ENCODE results near the gene NTM. TPM values are rescaled to one million over a fixed set of nuclear protein-coding genes. Genes with fewer than 3 reads are reported as not detected.
A peak's percentile ranks its signal among the peaks of the same experiment; 100 is the strongest.

The NTM gene
- total RNA-seq, 2 donors from 2014 or later = not detected

- H3K27ac Mint-ChIP-seq = no peak overlapping the region
- no peak overlapping the region for H3K4me3 Mint-ChIP-seq
- H3K4me1 Mint-ChIP-seq (ENCODE audit: low read depth) = no peaks in the 10 kb centered on the region
- H3K36me3 Mint-ChIP-seq (ENCODE audit: insufficient read depth in 2 of 2) = no peaks in the 10 kb centered on the region
- ATAC-seq (replicated peaks in 1 of 2) = no peak
- no peaks in the 10 kb centered on the region for H3K27me3 Mint-ChIP-seq (ENCODE audit: low read depth)
- no peak for DNase-seq
- no peaks in the 10 kb centered on the region for H3K9me3 Mint-ChIP-seq
These were observed 708.1 kb downstream of the NTM start for GRCh38 chr11:132078264-132079076.

GRCh38 chr11:132080127-132080526 lies 709.7 kb downstream of the NTM start:
- ATAC-seq (replicated peaks in 1 of 2) (no peak), DNase-seq (no peak)
- H3K27me3 Mint-ChIP-seq (ENCODE audit: low read depth) = no peaks in the 10 kb centered on the region
- H3K36me3 Mint-ChIP-seq (ENCODE audit: insufficient read depth in 2 of 2) = no peaks in the 10 kb centered on the region
- H3K9me3 Mint-ChIP-seq = no peaks in the 10 kb centered on the region
- no peak overlapping the region for H3K27ac Mint-ChIP-seq
- no peak overlapping the region for H3K4me3 Mint-ChIP-seq
- H3K4me1 Mint-ChIP-seq (ENCODE audit: low read depth) = no peaks in the 10 kb centered on the region

- ATAC-seq (replicated peaks in 1 of 2) (no peak), DNase-seq (no peak)
- no peaks in the 10 kb centered on the region for H3K27me3 Mint-ChIP-seq (ENCODE audit: low read depth)
- no peaks in the 10 kb centered on the region for H3K4me1 Mint-ChIP-seq (ENCODE audit: low read depth)
- no peak overlapping the region for H3K27ac Mint-ChIP-seq
- no peaks in the 10 kb centered on the region for H3K9me3 Mint-ChIP-seq
- no peak overlapping the region for H3K4me3 Mint-ChIP-seq
- H3K36me3 Mint-ChIP-seq (ENCODE audit: insufficient read depth in 2 of 2) = no peaks in the 10 kb centered on the region
These were observed 712.2 kb downstream of the NTM start for GRCh38 chr11:132082566-132082965.

GRCh38 chr11:132084433-132084832 lies 714.0 kb downstream of the NTM start:
- no peaks in the 10 kb centered on the region for H3K9me3 Mint-ChIP-seq
- H3K4me1 Mint-ChIP-seq (ENCODE audit: low read depth) = no peaks in the 10 kb centered on the region
- DNase-seq (no peak), ATAC-seq (replicated peaks in 1 of 2) (no peak)
- no peaks in the 10 kb centered on the region for H3K36me3 Mint-ChIP-seq (ENCODE audit: insufficient read depth in 2 of 2)
- no peak overlapping the region for H3K27ac Mint-ChIP-seq
- no peaks in the 10 kb centered on the region for H3K27me3 Mint-ChIP-seq (ENCODE audit: low read depth)
- H3K4me3 Mint-ChIP-seq = no peak overlapping the region

- Mint-ChIP-seq H3K27me3 (ENCODE audit: low read depth) (no peaks in the 10 kb centered on the region), H3K4me1 (ENCODE audit: low read depth) (no peaks in the 10 kb centered on the region), H3K27ac (no peak overlapping the region), H3K9me3 (peaks cover 0 to 2% of the 10 kb centered on the region in 2 donors), H3K36me3 (ENCODE audit: insufficient read depth in 2 of 2) (no peaks in the 10 kb centered on the region), H3K4me3 (no peak overlapping the region)
- ATAC-seq (replicated peaks in 1 of 2) = no peak
- DNase-seq = no peak
These were observed 716.7 kb downstream of the NTM start for GRCh38 chr11:132087148-132087547.

- Mint-ChIP-seq H3K27me3 (ENCODE audit: low read depth) (no peaks in the 10 kb centered on the region), H3K9me3 (peaks cover 0 to 2% of the 10 kb centered on the region in 2 donors), H3K4me3 (no peak overlapping the region), H3K36me3 (ENCODE audit: insufficient read depth in 2 of 2) (no peaks in the 10 kb centered on the region), H3K27ac (no peak overlapping the region), H3K4me1 (ENCODE audit: low read depth) (no peaks in the 10 kb centered on the region)
- ATAC-seq (replicated peaks in 1 of 2) = no peak
- no peak for DNase-seq
These were observed 718.1 kb downstream of the NTM start for GRCh38 chr11:132088551-132088950.

- H3K36me3 Mint-ChIP-seq (ENCODE audit: insufficient read depth in 2 of 2) = no peaks in the 10 kb centered on the region
- no peaks in the 10 kb centered on the region for H3K27me3 Mint-ChIP-seq (ENCODE audit: low read depth)
- no peak overlapping the region for H3K27ac Mint-ChIP-seq
- peak in 1 of 2 donors; percentile 41 for ATAC-seq (replicated peaks in 1 of 2)
- peak in 1 of 2 donors; percentile 6 for DNase-seq
- H3K4me3 Mint-ChIP-seq = no peak overlapping the region
- peaks cover 0 to 4% of the 10 kb centered on the region in 2 donors for H3K9me3 Mint-ChIP-seq
- H3K4me1 Mint-ChIP-seq (ENCODE audit: low read depth) = no peaks in the 10 kb centered on the region
These were observed 723.3 kb downstream of the NTM start for GRCh38 chr11:132093536-132094259.

- Mint-ChIP-seq H3K27ac (no peak overlapping the region), H3K36me3 (ENCODE audit: insufficient read depth in 2 of 2) (no peaks in the 10 kb centered on the region), H3K4me1 (ENCODE audit: low read depth) (no peaks in the 10 kb centered on the region), H3K27me3 (ENCODE audit: low read depth) (no peaks in the 10 kb centered on the region), H3K9me3 (peaks cover 0 to 4% of the 10 kb centered on the region in 2 donors), H3K4me3 (no peak overlapping the region)
- no peak for DNase-seq
- no peak for ATAC-seq (replicated peaks in 1 of 2)
These were observed 724.2 kb downstream of the NTM start for GRCh38 chr11:132094598-132094997.

GRCh38 chr11:132095230-132096131 lies 725.1 kb downstream of the NTM start:
- Mint-ChIP-seq H3K4me1 (ENCODE audit: low read depth) (no peaks in the 10 kb centered on the region), H3K27ac (no peak overlapping the region), H3K27me3 (ENCODE audit: low read depth) (no peaks in the 10 kb centered on the region), H3K4me3 (no peak overlapping the region), H3K36me3 (ENCODE audit: insufficient read depth in 2 of 2) (no peaks in the 10 kb centered on the region), H3K9me3 (peaks cover 0 to 4% of the 10 kb centered on the region in 2 donors)
- DNase-seq (no peak), ATAC-seq (replicated peaks in 1 of 2) (no peak)

GRCh38 chr11:132096132-132096825 lies 725.9 kb downstream of the NTM start:
- no peaks in the 10 kb centered on the region for H3K36me3 Mint-ChIP-seq (ENCODE audit: insufficient read depth in 2 of 2)

GRCh38 chr11:132099692-132100091 lies 729.3 kb downstream of the NTM start:
- no peak for ATAC-seq (replicated peaks in 1 of 2)
- Mint-ChIP-seq H3K27me3 (ENCODE audit: low read depth) (no peaks in the 10 kb centered on the region), H3K9me3 (peaks cover 0 to 1% of the 10 kb centered on the region in 2 donors), H3K4me3 (no peak overlapping the region), H3K4me1 (ENCODE audit: low read depth) (no peaks in the 10 kb centered on the region), H3K36me3 (ENCODE audit: insufficient read depth in 2 of 2) (no peaks in the 10 kb centered on the region), H3K27ac (no peak overlapping the region)
- DNase-seq = no peak

More at GRCh38 chr11:132096132-132096825, 725.9 kb downstream of the NTM start:
- no peaks in the 10 kb centered on the region for H3K27me3 Mint-ChIP-seq (ENCODE audit: low read depth)
- ATAC-seq (replicated peaks in 1 of 2) (no peak), DNase-seq (no peak)
- no peak overlapping the region for H3K27ac Mint-ChIP-seq
- peaks cover 0 to 4% of the 10 kb centered on the region in 2 donors for H3K9me3 Mint-ChIP-seq
- H3K4me1 Mint-ChIP-seq (ENCODE audit: low read depth) = no peaks in the 10 kb centered on the region
- no peak overlapping the region for H3K4me3 Mint-ChIP-seq

GRCh38 chr11:132100583-132100982 lies 730.2 kb downstream of the NTM start:
- H3K27ac Mint-ChIP-seq = no peak overlapping the region

More at GRCh38 chr11:132100583-132100982, 730.2 kb downstream of the NTM start:
- Mint-ChIP-seq H3K36me3 (ENCODE audit: insufficient read depth in 2 of 2) (no peaks in the 10 kb centered on the region), H3K4me3 (no peak overlapping the region), H3K4me1 (ENCODE audit: low read depth) (no peaks in the 10 kb centered on the region), H3K27me3 (ENCODE audit: low read depth) (no peaks in the 10 kb centered on the region), H3K9me3 (peaks cover 0 to 3% of the 10 kb centered on the region in 2 donors)
- ATAC-seq (replicated peaks in 1 of 2) (no peak), DNase-seq (no peak)

Data from activated T-cell treated with anti-CD3 and anti-CD28 coated beads, Interleukin-2, amount 50 U/mL, for 72 hours (primary cell).